GM18951 (cell line): ENCODE results near the gene NOTCH2.

ENCODE experiments used
- POLR2A ChIP-seq: IDR thresholded peaks from 4 replicates; pipeline ENCODE4 v1.6.1; 2011; ENCODE audit warnings: mild to moderate bottlenecking; ENCODE audit not compliant: insufficient read length, insufficient read depth; ENCODE audit errors: extremely low read depth
- in situ Hi-C: fragments of 300-500 bp; cut with MboI; formaldehyde crosslinking; loops from one replicate; pipeline ENCODE4 v1.12.0; 2022; ENCODE audit warnings: low sequenced_read_pairs, mixed read lengths, inconsistent platforms; ENCODE audit not compliant: unreplicated experiment

Gene NOTCH2

GRCh38 chr1:119920104-119920968 is 149.1 kb downstream of the NOTCH2 start:
- TF ChIP-seq POLR2A: no peak
- in situ Hi-C loops: no loop called here

- in situ Hi-C loops: no loop called here
- no peak for TF ChIP-seq POLR2A
Observed at GRCh38 chr1:119919241-119919640, 150.2 kb downstream of the NOTCH2 start.

- in situ Hi-C loops: no loop called here
- TF ChIP-seq POLR2A: no peak
Observed at GRCh38 chr1:119918301-119918700, 151.2 kb downstream of the NOTCH2 start.

- in situ Hi-C loops: no loop called here
- no peak for TF ChIP-seq POLR2A
Observed at GRCh38 chr1:119917304-119918055, 152.0 kb downstream of the NOTCH2 start.

GRCh38 chr1:119915517-119915916 is 153.9 kb downstream of the NOTCH2 start:
- in situ Hi-C loops: no loop called here
- no peak for TF ChIP-seq POLR2A

- TF ChIP-seq POLR2A: no peak
- in situ Hi-C loops: no loop called here
Observed at GRCh38 chr1:119914071-119914470, 155.4 kb downstream of the NOTCH2 start.

GRCh38 chr1:119912963-119913362 is 156.5 kb downstream of the NOTCH2 start:
- in situ Hi-C loops: no loop called here
- TF ChIP-seq POLR2A: no peak

- in situ Hi-C loops: no loop called here
- no peak for TF ChIP-seq POLR2A
Observed at GRCh38 chr1:119911775-119912174, 157.7 kb downstream of the NOTCH2 start.

- TF ChIP-seq POLR2A: no peak
- in situ Hi-C loops: no loop called here
Observed at GRCh38 chr1:119910618-119911017, 158.8 kb downstream of the NOTCH2 start.

GRCh38 chr1:119909890-119910596 is 159.4 kb downstream of the NOTCH2 start:
- in situ Hi-C loops: no loop called here
- no peak for TF ChIP-seq POLR2A

GRCh38 chr1:119908661-119909060 is 160.8 kb downstream of the NOTCH2 start:
- TF ChIP-seq POLR2A: no peak
- in situ Hi-C loops: no loop called here

GRCh38 chr1:119906927-119907652 is 162.4 kb downstream of the NOTCH2 start:
- no peak for TF ChIP-seq POLR2A
- in situ Hi-C loops: no loop called here

GRCh38 chr1:119903443-119903835 is 166.0 kb downstream of the NOTCH2 start:
- in situ Hi-C loops: no loop called here
- no peak for TF ChIP-seq POLR2A
